Brain pericyte (primary cell): ENCODE measurements around the gene IKZF4.

Experiments used
- DNase-seq: peaks from one replicate; pipeline ENCODE4 v3.0.0-alpha.2; 2012; ENCODE audit warnings: low read depth, low spot score

The IKZF4 gene

DNA sequence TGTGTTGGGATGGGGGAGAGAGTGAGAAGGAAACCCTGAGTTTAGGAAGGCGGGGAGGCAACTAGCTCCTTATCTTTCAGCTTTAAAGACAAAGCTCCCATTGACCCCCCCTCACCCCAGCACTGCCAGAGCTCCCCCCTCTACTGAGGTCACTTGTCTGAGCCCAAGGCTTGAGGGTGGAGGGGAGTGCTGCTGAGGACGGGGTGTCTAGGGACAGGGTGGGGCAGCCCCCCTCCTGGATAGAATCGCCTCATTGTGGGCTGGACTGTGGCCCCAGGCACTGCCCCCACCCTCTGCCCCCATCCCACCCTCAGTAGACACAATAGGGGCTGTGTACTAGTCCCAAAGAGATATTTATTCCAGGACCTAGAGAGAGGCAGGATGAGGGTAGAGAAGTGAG lies 62.1 kb downstream of the IKZF4 start:
- no peak for DNase-seq

DNA sequence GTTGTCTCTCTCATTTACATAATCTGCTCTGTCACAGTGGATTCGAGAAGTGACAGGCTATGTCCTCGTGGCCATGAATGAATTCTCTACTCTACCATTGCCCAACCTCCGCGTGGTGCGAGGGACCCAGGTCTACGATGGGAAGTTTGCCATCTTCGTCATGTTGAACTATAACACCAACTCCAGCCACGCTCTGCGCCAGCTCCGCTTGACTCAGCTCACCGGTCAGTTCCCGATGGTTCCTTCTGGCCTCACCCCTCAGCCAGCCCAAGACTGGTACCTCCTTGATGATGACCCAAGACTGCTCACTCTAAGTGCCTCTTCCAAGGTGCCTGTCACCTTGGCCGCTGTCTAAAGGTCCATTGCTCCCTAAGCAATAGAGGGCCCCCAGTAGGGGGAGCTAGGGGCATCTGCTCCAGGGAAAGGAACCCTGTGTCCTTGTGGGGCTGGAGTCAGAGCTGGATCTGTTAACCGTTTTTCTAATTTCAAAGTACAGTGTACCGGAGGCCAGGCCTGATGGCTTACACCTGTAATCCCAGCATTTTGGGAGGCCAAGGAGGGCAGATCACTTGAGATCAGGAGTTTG lies 64.2 kb downstream of the IKZF4 start:
- no peak for DNase-seq

- no peak for DNase-seq
Measured at GRCh38 chr12:56086096-56086495, 65.3 kb downstream of the IKZF4 start.

- DNase-seq, result no peak
Measured at GRCh38 chr12:56086608-56087007, 65.8 kb downstream of the IKZF4 start.

DNA sequence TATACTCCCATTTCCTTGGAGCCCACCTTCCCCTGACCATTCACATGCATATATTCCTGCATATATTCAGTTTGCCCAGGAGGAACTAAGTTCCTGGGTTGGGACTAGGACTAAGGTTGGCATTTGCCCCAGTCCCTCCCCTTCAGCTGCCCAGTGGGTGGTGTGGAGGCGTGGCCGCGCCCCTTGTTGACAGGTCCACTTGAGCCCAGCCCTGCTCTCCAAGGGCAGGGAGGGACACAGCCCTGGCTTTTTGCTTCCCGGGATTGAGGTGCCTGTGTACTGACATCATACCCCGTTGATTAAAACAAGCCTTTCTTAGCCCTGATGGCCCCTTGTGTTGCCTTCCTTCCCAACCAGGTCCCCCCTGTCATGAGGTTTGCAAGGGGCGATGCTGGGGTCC lies 66.4 kb downstream of the IKZF4 start:
- DNase-seq, result no peak
